Dermis microvascular lymphatic vessel endothelial cell (primary cell): Measurements from ENCODE around the gene OR9Q1. TPM values are rescaled to one million over a fixed set of nuclear protein-coding genes. Genes with fewer than 3 reads are reported as not detected.

Experiments
- DNase-seq, 2 donors: peaks; one replicate each; pipeline versions ENCODE4 v3.0.0 to v3.0.0-alpha.2; 2010; ENCODE audit warnings: low read depth in 2 of 2
- total RNA-seq: library from RNA; depleted of rRNA; stranded (reverse); fragments of >200 nt; gene quantifications from 2 replicates; pipeline ENCODE4 v1.2.1, GENCODE V29; 2014

Gene OR9Q1
- total RNA-seq, 1 donor from 2014 or later: not detected

DNA sequence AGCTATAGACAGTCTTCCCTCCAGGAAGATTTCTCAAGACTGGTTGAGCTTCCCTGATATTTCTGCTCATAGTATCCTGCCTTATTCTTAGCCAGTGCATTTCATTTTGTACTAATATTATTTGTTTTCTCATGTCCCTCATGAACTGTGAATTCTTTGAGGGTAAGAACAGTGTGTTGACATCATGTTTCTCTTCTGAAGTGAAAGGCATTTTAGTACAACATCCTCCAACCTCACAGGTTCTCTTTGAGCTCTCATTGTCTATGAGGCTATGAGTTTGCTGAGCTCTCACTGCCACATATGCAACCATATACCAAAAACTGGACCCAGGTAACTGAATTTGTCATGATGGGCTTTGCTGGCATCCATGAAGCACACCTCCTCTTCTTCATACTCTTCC, 7.0 kb downstream of the OR9Q1 start, which contains the start of gene OR6Q1:
OR6Q1 (plus strand) TSS at position 301 of the 400 bp plus-strand sequence; CDS start at position 301, 0 bp downstream.
- DNase-seq: no peak

DNA sequence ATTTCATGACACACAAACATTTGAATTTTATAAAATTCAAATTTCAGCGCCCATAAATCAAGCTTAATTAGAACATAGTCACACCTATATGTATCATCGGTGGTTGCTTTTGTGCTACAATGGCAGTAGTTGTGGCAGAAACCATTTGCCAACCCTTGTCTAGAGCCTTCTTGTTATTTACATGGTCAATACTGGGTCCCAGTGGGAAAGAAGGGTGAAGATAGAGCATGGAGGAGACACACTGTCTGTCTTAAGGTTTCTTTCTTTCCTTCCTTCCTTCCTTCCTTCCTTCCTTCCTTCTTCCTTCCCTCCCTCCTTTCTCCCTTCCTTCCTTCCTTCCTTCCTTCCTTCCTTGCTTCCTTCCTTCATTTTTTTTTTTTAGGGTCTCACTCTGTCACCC, 10.8 kb downstream of the OR9Q1 start:
- no peak for DNase-seq

GRCh38 chr11:58039589-58039988, 15.9 kb downstream of the OR9Q1 start:
- no peak for DNase-seq

GRCh38 chr11:58043379-58043778, 19.7 kb downstream of the OR9Q1 start:
- DNase-seq: no peak

GRCh38 chr11:58046231-58046630, 22.6 kb downstream of the OR9Q1 start:
- no peak for DNase-seq

GRCh38 chr11:58047818-58048217, 24.1 kb downstream of the OR9Q1 start:
- no peak for DNase-seq

- DNase-seq: no peak
Measured at GRCh38 chr11:58055806-58056401, 32.2 kb downstream of the OR9Q1 start.

DNA sequence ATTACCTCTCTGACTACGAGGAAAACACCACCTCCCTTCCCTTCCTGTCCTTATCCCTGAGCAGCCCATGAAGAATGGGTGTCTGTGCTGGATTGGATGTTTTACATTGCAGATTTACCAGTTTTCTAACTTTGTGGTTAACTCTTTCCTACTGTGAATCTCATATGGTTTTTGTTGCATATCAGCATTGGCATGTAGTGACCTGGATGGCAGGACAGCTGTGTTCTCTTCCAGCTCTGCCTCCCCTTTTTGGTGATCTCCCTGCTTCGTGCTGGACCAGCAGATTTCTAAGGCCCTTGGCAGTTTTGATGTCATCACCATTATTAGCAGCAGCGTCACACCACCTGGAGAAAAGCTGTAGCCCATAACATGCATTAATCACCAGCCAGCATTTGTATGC, 33.8 kb downstream of the OR9Q1 start:
- no peak for DNase-seq

DNA sequence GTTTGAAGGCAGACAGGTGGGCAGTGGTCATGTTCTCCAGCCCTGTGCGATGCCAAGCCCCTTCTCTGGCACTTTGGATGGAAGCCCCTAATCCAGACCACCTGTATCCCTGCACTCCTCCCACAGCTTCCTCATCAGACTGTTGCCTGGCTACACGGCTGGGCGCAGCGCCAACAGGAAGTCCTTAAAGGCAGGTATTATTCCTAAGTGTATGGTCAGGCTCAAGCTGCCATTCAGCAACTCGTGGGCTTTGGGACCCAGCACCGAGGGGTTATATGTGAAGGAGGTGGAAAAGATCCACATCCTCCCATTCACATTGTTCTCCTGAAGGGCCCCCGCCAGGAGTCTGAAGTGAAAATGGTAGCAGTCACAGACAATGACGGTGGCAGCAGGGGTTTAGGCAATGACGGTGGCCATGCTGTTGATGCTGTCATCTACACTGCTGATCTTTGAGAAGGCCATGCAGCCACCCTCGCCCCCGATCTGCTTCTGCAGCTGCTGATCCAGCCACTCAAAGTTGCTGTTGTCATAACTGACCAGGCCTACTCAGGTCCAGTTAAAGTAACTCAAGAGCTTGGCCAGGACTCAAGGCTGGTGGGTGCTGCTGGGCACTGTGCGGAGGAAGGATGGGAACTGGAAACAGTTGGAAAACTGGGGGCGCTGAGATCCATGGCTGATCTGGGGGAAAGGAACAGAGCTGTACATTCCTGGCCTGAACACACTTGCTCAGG, 34.8 kb downstream of the OR9Q1 start:
- DNase-seq: peak in 1 of 2 donors; percentile 22

DNA sequence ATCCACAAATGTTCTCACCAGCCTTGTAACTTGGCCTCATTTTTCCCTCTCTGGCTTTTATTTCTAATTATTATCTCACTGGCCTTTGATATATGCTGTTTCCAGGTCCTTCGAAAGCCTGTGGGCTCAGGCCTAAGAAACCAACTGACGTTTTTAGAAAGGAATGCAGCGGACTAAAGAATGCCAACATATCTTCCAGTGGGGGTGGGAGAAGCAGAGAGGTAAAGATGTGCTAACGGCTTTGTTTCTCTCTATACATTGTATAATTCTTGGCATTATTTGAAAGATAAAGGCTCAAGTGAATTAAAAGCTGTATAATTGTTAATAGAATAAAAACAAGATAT, 35.3 kb downstream of the OR9Q1 start:
- peak in 1 of 2 donors; percentile 68 for DNase-seq

- DNase-seq: no peak
Measured at GRCh38 chr11:58060535-58060934, 36.9 kb downstream of the OR9Q1 start.

GRCh38 chr11:58060939-58061672, 37.4 kb downstream of the OR9Q1 start:
- no peak for DNase-seq

GRCh38 chr11:58061813-58062212, 38.1 kb downstream of the OR9Q1 start:
- DNase-seq: no peak

- DNase-seq: no peak
Measured at GRCh38 chr11:58067685-58068084, 44.0 kb downstream of the OR9Q1 start.

DNA sequence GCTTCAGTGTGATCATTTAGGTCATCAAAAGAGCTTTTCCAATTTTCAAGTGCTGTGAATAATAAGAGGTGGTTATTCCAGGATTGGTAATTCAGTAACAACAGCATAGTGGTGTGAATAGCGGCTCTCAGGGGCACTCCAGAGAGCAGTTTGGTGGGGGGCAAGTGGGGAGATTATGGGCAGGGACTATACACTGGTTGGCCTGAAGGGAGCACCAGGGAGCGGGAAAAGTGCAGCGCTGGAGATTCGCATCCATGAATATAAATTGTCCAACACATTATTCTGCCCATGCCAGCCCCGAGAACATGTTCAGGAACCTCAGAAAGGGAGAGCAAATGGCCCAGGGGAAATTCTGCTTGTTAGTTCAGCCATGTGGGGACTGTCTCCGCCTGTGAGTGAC, 45.0 kb downstream of the OR9Q1 start:
- DNase-seq: no peak

DNA sequence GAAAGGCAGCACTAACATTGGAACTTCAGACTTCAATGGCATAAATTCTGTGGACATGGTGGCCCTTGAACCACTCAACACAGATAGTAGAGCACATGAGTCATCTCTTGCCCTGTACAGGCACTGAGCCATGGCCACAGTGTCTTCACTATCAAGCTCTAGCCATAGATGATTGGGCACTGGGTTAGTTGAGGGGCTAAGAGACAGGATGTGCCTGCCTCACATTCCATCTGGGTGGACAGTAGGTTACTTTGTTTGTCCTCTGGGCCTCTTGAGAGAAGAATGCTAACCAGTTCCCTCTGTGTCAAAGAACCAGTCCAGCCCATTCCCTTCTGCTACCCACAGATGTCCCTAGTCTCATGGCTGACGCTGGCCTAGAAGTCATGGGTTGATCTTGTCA, 46.9 kb downstream of the OR9Q1 start:
- no peak for DNase-seq

GRCh38 chr11:58075781-58076180, 52.1 kb downstream of the OR9Q1 start:
- no peak for DNase-seq

DNA sequence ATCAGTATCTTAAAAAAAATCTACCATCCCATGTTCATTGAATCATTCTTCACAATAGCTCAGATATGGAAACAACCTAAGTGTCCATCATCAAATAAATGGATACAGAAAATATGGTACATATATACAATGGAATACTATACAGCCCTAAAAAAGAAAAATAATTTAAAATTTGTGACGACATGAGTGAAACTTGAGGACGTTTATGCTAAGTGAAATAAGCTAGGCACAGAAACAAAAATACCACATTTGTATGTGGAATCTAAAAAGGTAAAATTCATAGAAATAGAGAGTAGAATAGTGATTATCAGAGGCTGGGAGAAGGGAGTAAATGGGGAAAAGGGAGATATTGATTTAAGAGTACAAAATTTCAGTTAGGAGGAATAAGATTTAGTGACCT, 62.8 kb downstream of the OR9Q1 start:
- DNase-seq: no peak

- DNase-seq: no peak
Measured at GRCh38 chr11:58097437-58097836, 73.8 kb downstream of the OR9Q1 start.

DNA sequence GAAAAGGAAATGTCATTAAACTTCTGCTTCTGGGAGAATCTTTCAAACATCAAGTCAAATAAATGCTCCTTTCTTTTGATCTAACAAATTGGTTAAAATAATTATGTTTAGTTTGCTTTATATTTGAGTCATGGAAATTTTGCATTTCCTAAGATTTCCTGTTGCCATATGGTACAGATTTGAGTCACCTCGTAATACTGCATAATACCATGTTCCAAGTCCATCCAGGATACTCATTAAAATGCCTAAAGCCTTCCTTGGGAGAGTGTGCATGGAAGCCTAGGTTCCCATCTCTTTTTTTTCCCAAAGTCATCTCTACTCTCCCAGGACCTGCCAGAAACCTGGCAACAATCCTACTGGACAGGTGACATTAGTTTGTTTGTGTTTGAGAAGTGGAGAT, 97.4 kb downstream of the OR9Q1 start:
- no peak for DNase-seq

GRCh38 chr11:58125469-58125868, 101.8 kb downstream of the OR9Q1 start, which contains the start of gene OR9I1:
OR9I1 (minus strand) TSS chr11:58125530; CDS start chr11:58119444, 6,086 bp downstream.
- no peak for DNase-seq

GRCh38 chr11:58127350-58127749, 103.7 kb downstream of the OR9Q1 start:
- DNase-seq: no peak
